Endothelial cell of umbilical vein (primary cell): Measurements from ENCODE around the gene TDRKH. TPM values are rescaled to one million over a fixed set of nuclear protein-coding genes. Genes with fewer than 3 reads are reported as not detected.

ENCODE experiments used
- BruUV-seq: library from RNA; stranded (reverse); fragments of 400-500 nt; replicated peaks from 2 replicates; lab custom pipeline; 2021; lab: Mats Ljungman, UMichigan
- CTCF ChIA-PET: fragments of 300-600, 350-600 bp; sonication (Branson Sonifier 250); formaldehyde crosslinking; loops from one replicate; lab custom pipeline; 2021; ENCODE audit warnings: antibody characterized with exemption, inconsistent platforms; lab: Charles Lee
- POLR2A ChIA-PET: fragments of 300-600, 350-600 bp; sonication (Branson Sonifier 250); formaldehyde crosslinking; loops from one replicate; lab custom pipeline; 2021; ENCODE audit warnings: antibody characterized with exemption, inconsistent platforms; lab: Charles Lee
- DNase-seq: peaks from one replicate; pipeline ENCODE4 v3.0.0-alpha.2; 2011; ENCODE audit warnings: low read depth, low spot score
- FAIRE-seq: peaks from 2 replicates; lab custom pipeline; 2011; peaks lifted over from hg19 to GRCh38; lab: Jason Lieb, UNC
- H2AFZ ChIP-seq: 2 replicates; pipeline ENCODE4 v1.6.0; 2012; ENCODE audit warnings: low read depth, low read length, control low read depth, inconsistent platforms
- H3K27ac ChIP-seq: 2 replicates; pipeline ENCODE4 v1.5.1; 2011; ENCODE audit warnings: low read depth, mild to moderate bottlenecking, control low read depth, low read length, moderate library complexity; ENCODE audit not compliant: insufficient read depth
- H3K27me3 ChIP-seq, 2 experiments: 2 replicates each; pipeline versions ENCODE4 v1.6.0 to v1.6.1; 2011; ENCODE audit warnings: low read length in 2 of 2, mixed read lengths in 1 of 2; ENCODE audit not compliant: control insufficient read depth in 2 of 2, insufficient read depth in 2 of 2
- H3K36me3 ChIP-seq, 2 experiments: 2 replicates in 1 of 2; 3 replicates in 1 of 2; pipeline ENCODE4 v1.5.1; 2011; ENCODE audit warnings: low read length in 2 of 2, mild to moderate bottlenecking in 1 of 2, moderate library complexity in 1 of 2; ENCODE audit not compliant: control insufficient read depth in 2 of 2, insufficient read depth in 2 of 2; ENCODE audit errors: extremely low read depth in 1 of 2
- H3K4me1 ChIP-seq: 3 replicates; pipeline ENCODE4 v1.5.1; 2011; ENCODE audit warnings: mild to moderate bottlenecking, low read length; ENCODE audit not compliant: control insufficient read depth, insufficient read depth; ENCODE audit errors: extremely low read depth
- H3K4me2 ChIP-seq: 2 replicates; pipeline ENCODE4 v1.6.1; 2011; ENCODE audit warnings: low read length, control low read depth, mixed read lengths; ENCODE audit not compliant: insufficient read depth
- H3K4me3 ChIP-seq, 3 experiments: fragments of 200-600 bp in 1 of 3; sonication (generic), shearing (Covaris generic) in 1 of 3; replicated peaks in 1 of 3; 2 replicates each; pipeline ENCODE4 v1.5.1; 2011 to 2016; ENCODE audit warnings: control low read depth in 3 of 3, low read length in 3 of 3, mild to moderate bottlenecking in 2 of 3, inconsistent platforms in 1 of 3, low read depth in 1 of 3, moderate library complexity in 1 of 3; ENCODE audit not compliant: insufficient read depth in 1 of 3
- H3K79me2 ChIP-seq: 2 replicates; pipeline ENCODE4 v1.6.0; 2012; ENCODE audit warnings: low read length, inconsistent platforms; ENCODE audit not compliant: control insufficient read depth, insufficient read depth
- H3K9ac ChIP-seq: replicated peaks from 2 replicates; pipeline ENCODE3; 2011; ENCODE audit warnings: low read length, control low read depth; ENCODE audit not compliant: insufficient read depth; ENCODE audit errors: extremely low read depth
- H3K9me1 ChIP-seq: replicated peaks from 3 replicates; pipeline ENCODE4 v1.6.0; 2011; ENCODE audit warnings: mild to moderate bottlenecking, low read length; ENCODE audit not compliant: control insufficient read depth, insufficient read depth; ENCODE audit errors: extremely low read depth
- H3K9me3 ChIP-seq: replicated peaks from 2 replicates; pipeline ENCODE4 v1.5.1; 2012; ENCODE audit warnings: low read length, inconsistent platforms; ENCODE audit not compliant: control insufficient read depth, insufficient read depth
- H4K20me1 ChIP-seq: replicated peaks from 2 replicates; pipeline ENCODE3; 2011; ENCODE audit warnings: mild to moderate bottlenecking, low read length; ENCODE audit not compliant: control insufficient read depth, insufficient read depth; ENCODE audit errors: extremely low read depth
- CTCF ChIP-seq, 2 donors: IDR thresholded peaks; 1 replicate in 1 of 2; 2 replicates in 1 of 2; pipeline ENCODE4 v1.5.1; 2011; ENCODE audit warnings: low read length in 2 of 2, mild to moderate bottlenecking in 2 of 2, moderate library complexity in 2 of 2, control low read depth in 1 of 2, inconsistent platforms in 1 of 2, low read depth in 1 of 2; ENCODE audit not compliant: insufficient read depth in 1 of 2; ENCODE audit errors: extremely low read depth in 1 of 2
- EZH2 ChIP-seq: IDR thresholded peaks from 2 replicates; pipeline ENCODE4 v1.6.1; 2012; ENCODE audit warnings: borderline replicate concordance, low read depth, mild to moderate bottlenecking, moderate library complexity, low read length, inconsistent platforms; ENCODE audit not compliant: severe bottlenecking
- FOS ChIP-seq: IDR thresholded peaks from 2 replicates; pipeline ENCODE4 v1.6.1; 2011; ENCODE audit warnings: mild to moderate bottlenecking, low read length, moderate library complexity, borderline replicate concordance; ENCODE audit not compliant: insufficient read depth
- GATA2 ChIP-seq: IDR thresholded peaks from 2 replicates; pipeline ENCODE4 v1.7.0; 2011; ENCODE audit warnings: low read depth, mild to moderate bottlenecking, moderate library complexity, mixed read lengths, low read length; ENCODE audit not compliant: insufficient read length, insufficient read depth
- JUN ChIP-seq: IDR thresholded peaks from 2 replicates; pipeline ENCODE4 v1.6.1; 2011; ENCODE audit warnings: borderline replicate concordance, low read depth; ENCODE audit not compliant: insufficient read length, insufficient read depth
- MAX ChIP-seq: IDR thresholded peaks from 2 replicates; pipeline ENCODE4 v1.6.1; 2011; ENCODE audit not compliant: insufficient read depth, insufficient read length
- MYC ChIP-seq: IDR thresholded peaks from one replicate; pipeline ENCODE4 v1.6.1; 2011; ENCODE audit warnings: mild to moderate bottlenecking, low read depth, low read length
- POLR2A ChIP-seq: IDR thresholded peaks from 2 replicates; pipeline ENCODE4 v1.6.1; 2012; ENCODE audit warnings: low read depth, mild to moderate bottlenecking, control low read depth, low read length
- POLR2AphosphoS5 ChIP-seq: IDR thresholded peaks from 2 replicates; pipeline ENCODE4 v1.6.1; 2012; ENCODE audit warnings: low read depth, mild to moderate bottlenecking, control low read depth, low read length, moderate library complexity; ENCODE audit not compliant: insufficient read depth
- dilution Hi-C: fragments of 300-500 bp; cut with MboI; formaldehyde crosslinking; loops from one replicate; pipeline ENCODE4 v1.15.0; 2019; ENCODE audit warnings: low sequenced_read_pairs; ENCODE audit not compliant: extremely low pct_ligation_motif_present
- intact Hi-C: fragments of 100-400 bp; cut with micrococcal nuclease; formaldehyde crosslinking; loops from one replicate; pipeline ENCODE4 v1.10.0; 2022
- polyA plus RNA-seq, 4 experiments: library from polyadenylated mRNA; depleted of rRNA in 3 of 4; stranded (reverse) in 3 of 4; unstranded in 1 of 4; fragments of >200 nt; gene quantifications; 2 replicates each; pipeline versions ENCODE4 v1.2.1 to v1.2.3, GENCODE V29; 2011 to 2012; ENCODE audit warnings: missing spikeins in 1 of 4
- total RNA-seq: library from RNA; stranded (reverse); gene quantifications from 2 replicates; pipeline ENCODE4 v1.2.3, GENCODE V29; 2021

TDRKH gene
- total and polyA plus RNA-seq, 2 donors (not counting 3 experiments of a cell fraction or from before 2014, with no cell fraction given): 3.9 to 9.6 TPM

- no peak overlapping the region for H3K4me2 ChIP-seq
- intact Hi-C loops: no loop called here
Observed at GRCh38 chr1:151811181-151811580, 20.9 kb upstream of the TDRKH start.

More at GRCh38 chr1:151811181-151811580, 20.9 kb upstream of the TDRKH start:
- Histone ChIP-seq H3K4me3 (no peak overlapping the region), H3K27me3 (peaks cover 15 to 16% of the 10 kb centered on the region in 2 experiments), H4K20me1 (no peaks in the 10 kb centered on the region), H3K9ac (no peak overlapping the region), H3K9me1 (no peaks in the 10 kb centered on the region), H3K79me2 (no peaks in the 10 kb centered on the region), H2AFZ (no peak overlapping the region), H3K36me3 (no peaks in the 10 kb centered on the region), H3K9me3 (no peaks in the 10 kb centered on the region), H3K4me1 (no peaks in the 10 kb centered on the region), H3K27ac (no peak overlapping the region)
- dilution Hi-C loops: no loop called here
- DNase-seq (no peak), FAIRE-seq (no peak)
- BruUV-seq: no TSS peak
- ChIA-PET CTCF (interaction anchor here (0.7 to 2.5 kb wide), 4 partner anchors 9 to 48 kb away, joined by 3 to 8 read pairs (median 4); partner anchors contain the start of gene MRPL9), POLR2A (no interaction called here)
- TF ChIP-seq CTCF (IDR thresholded peaks at IDR 0.05; ENCODE audit: extremely low read depth in 1 of 2, insufficient read depth in 1 of 2, low read depth in 1 of 2, low read length in 2 of 2) (no peak), JUN (no peak), MYC (no peak), FOS (no peak), POLR2AphosphoS5 (no peak), EZH2 (no peak), POLR2A (no peak), GATA2 (no peak), MAX (no peak)
